Stimulated activated CD8-positive, alpha-beta memory T cell treated with anti-CD3 and anti-CD28 coated beads, Interleukin-15, amount 100 ng/mL, for 4 hours (primary cell): ENCODE data around the gene DNAJC11.
"Not testable (repeated sequence)": the region's sequence is repeated elsewhere in the genome, so short reads cannot be mapped to it uniquely, and the experiment has no call there.

ENCODE experiments used
- DNase-seq, 2 donors: peaks; one replicate each; pipeline ENCODE4 v3.0.0-alpha.2; 2020; ENCODE audit warnings: low read depth in 2 of 2

DNAJC11 gene, protein sequence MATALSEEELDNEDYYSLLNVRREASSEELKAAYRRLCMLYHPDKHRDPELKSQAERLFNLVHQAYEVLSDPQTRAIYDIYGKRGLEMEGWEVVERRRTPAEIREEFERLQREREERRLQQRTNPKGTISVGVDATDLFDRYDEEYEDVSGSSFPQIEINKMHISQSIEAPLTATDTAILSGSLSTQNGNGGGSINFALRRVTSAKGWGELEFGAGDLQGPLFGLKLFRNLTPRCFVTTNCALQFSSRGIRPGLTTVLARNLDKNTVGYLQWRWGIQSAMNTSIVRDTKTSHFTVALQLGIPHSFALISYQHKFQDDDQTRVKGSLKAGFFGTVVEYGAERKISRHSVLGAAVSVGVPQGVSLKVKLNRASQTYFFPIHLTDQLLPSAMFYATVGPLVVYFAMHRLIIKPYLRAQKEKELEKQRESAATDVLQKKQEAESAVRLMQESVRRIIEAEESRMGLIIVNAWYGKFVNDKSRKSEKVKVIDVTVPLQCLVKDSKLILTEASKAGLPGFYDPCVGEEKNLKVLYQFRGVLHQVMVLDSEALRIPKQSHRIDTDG

DNA sequence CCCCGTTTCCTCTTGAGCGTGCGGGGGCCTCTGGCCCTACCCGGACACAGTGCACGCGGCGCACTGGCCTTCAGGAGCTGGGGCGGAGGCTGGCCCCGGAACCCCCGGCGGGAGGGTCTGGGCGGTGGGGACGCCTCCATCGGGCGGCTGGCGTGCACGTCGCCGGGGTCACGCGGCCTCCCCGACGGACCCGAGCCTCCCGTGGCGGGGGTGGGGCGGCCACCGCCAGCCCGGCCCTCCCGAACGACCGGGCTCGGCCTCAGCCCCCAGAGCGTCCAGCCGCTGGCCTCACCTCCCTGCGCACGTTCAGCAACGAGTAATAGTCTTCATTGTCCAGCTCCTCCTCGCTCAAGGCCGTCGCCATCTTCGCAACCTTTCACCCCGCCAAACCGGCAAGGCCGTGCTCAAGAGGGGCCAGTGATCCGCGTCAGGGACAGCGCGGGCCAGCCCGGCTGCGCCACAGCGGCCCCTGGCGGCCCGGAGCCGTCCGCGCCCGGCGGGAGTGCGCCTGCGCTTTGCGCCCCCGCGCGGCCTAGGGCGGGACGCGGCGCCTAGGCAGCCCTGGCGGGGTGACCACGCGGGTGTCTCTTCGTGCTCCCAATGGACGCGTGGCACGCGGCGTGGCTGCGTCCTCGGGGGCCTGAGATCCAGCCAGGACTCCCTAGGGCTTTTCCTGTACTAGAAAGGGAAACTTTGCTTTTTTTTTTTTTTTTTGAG, at the start of gene DNAJC11:
Gene DNAJC11 (minus strand): TSS at position 380 of the 717 bp plus-strand sequence. CDS start 16 bp downstream, at position 364.
- peak; percentile 76 to 84 for DNase-seq

DNA sequence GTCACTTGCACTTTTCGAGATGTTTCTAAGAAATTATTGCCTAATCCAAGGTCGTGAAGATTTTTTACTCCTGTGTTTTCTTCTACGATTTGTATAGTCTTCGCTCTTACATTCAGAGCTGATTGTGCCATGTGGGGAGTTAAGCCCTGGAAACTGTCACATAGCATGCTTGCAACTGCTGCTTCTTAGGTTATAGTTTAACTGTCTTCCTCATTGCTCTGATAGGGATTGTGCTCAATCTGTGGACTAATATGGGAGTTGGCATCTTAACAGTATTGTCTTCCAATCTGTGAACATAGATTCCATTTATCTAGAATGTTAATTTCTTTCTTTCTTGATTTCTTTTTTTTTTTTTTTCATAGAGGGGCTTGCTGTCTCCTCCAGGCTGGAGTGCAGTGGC, 48.9 kb upstream of the DNAJC11 start:
- no peak for DNase-seq

DNA sequence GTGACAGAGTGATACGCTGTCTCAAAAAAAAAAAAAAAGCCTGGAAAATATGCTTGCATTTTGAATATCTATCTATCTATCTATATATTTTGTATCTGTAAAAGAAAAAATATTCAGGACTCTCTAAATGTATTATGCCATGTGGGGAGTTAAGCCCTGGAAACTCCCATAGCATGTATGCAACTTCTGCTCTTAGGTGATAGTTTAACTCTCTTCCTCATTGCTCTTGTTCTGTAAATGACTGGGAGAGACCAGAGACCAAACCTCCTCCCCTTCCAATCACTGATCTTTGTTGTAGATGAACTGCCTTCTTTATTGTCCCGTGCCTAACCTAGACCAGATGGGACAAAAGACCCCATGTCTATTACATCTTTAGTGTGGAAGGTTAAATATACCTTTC, 46.1 kb upstream of the DNAJC11 start:
- DNase-seq, result no peak

DNA sequence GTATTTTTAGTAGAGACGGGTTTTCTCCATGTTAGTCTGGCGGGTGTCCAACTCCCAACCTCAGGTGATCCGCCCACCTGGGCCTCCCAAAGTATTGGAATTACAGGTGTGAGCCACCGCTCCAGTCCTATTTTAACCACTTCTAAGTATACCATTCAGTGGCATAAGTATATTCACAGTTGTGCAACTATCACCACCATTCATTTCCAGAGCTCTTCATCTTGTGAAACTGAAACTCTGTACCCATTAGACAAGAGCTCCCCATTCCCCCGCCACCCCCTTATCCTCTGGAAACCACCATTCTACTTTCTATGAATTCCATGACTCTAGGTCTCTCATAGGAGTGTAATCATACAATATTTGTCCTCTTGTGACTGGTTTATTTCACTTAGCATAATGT, 43.5 kb upstream of the DNAJC11 start:
- DNase-seq, result no peak

DNA sequence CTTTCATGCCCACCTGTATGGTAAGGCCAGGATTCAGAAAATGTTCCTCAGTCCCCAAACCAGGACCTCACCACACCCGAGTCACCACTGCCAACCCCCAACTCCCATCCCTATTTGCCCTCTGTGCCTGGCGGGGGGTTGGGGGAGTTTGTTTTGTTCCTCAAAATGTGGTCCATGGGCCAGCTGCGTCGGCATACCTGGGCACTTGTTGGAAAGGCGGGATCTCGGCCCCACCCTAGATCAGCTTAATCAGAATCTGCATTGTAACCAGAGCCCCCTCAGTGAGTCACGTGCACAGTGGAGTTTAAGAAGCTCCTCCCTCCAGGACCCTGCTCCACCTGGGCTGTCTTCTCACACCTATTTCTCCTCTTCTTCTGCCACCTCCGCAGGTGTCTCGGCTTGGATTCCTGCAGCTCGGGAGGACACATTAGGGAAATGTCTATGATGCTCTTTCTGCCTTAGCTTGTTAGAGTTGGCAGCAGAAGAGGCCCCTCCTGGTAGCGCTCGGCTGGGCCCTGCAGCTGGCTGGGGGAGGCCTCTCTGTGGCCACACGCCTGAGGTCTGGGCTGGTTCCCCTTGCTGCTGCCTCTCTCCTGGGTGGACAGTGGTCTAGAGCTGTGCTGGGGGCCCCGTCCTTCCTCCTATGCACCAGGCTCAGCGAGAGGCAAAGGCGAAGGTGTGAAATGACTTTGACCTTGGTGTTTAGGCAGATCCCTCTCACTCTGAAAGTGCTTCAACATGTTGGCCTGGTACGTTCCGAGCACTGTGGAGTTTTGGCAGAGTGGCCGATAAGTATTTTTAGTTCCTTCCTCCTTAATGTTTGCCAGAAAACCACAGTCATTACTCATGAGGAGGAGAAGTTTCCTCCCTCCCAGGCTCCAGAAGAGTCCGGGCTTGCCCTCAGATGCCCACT, 41.8 kb upstream of the DNAJC11 start:
- DNase-seq, result no peak

DNA sequence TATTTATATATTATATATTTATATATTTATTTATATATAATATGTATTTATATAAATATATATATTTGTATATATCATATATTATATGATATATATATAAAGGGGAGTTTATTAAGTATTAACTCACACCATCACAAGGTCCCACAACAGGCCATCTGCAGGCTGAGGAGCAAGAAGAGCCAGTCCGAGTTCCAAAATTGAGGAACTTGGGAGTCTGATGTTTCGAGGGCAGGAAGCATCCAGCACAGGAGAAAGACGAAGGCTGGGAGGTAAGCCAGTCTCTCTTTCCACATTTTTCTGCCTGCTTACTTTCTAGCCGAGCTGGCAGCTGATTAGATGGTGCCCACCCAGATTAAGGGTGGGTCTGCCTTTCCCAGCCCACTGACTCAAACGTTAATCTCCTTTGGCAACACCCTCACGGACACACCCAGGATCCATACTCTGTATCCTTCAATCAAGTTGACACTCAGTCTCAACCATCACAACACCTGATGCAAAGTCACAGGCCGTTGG, 41.1 kb upstream of the DNAJC11 start:
- not testable (repeated sequence) for DNase-seq

DNA sequence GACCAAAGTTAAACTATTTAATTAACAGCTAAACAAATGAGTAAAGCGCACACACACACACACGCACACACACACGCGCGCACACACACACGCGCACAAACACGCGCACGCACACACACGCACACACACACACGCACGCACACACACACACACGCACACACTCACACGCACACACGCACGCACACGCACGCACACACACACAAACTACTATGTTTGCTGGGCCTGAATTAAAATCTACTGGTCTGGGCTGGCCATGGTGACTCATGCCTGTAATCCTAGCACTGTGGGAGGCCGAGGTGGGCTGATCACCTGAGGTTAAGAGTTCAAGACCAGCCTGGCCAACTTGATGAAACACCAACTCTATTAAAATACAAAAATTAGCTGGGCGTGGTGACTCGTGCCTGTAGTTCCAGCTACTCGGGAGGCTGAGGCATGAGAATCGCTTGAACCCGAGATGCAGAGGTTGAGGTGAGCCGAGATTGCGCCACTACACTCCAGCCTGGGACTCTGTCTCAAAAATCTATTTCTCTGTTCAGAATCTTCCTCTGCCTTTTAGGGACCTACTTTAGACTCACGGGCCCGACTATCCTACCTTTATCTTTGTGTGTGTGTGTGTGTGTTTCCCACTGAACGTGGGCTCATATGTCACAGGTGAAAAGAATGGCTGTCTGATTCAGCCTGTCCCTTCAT, 37.5 kb upstream of the DNAJC11 start:
- no peak for DNase-seq

DNA sequence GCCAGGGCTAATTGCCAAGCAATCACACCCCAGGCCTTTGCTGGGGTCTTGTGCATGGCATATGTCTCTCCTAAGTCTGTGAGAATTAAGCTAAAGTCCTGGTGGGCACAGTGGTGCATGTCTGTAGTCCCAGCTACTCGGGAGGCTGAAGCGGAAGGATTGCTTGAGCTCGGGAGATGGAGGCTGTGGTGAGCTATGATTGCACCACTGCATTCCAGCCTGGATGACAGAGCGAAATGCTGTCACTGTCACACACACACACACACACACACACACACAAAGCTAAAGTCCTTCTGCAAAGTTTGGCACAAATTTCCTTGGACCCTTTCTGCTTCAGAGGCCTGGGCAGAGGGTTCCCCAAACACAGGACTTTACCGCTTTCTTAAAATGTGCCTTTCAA, 31.3 kb upstream of the DNAJC11 start:
- no peak for DNase-seq

DNA sequence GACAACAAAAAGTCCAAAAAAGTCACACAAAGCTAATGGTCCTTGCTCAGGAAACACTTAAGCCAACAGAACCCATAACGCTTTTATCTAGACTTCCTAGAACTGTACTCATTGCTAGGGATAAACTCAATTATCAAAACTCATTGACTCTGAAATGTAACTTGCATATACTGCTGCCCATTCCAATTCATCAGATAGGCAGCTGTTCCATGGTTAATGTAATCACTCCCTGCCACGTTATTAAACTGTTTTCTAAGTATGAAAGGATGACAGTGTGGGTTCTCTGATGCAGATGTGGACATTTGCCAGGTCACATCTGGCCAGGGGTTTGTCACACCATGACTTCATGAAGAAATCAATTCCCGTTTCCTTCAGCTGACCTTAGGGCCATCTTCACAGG, 30.3 kb upstream of the DNAJC11 start:
- DNase-seq, result no peak

DNA sequence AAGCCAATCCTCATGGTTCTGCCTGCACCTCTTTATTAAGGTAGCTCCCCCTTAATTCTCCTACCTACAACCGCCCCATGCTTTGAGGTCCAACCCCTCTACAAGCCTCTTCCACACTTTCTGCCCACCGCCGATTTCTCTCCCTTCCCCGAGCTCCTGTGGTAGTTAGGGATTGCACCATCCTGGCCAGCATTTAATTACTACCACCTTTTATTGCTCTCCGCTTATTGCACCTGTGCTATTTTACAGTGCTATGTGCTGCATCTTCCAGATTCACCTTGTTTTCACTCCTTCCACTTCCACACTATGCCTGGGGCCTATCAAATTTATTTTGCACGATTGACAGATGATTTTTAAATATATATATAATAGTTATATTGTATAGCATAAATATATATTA, 29.3 kb upstream of the DNAJC11 start:
- DNase-seq, result no peak

DNA sequence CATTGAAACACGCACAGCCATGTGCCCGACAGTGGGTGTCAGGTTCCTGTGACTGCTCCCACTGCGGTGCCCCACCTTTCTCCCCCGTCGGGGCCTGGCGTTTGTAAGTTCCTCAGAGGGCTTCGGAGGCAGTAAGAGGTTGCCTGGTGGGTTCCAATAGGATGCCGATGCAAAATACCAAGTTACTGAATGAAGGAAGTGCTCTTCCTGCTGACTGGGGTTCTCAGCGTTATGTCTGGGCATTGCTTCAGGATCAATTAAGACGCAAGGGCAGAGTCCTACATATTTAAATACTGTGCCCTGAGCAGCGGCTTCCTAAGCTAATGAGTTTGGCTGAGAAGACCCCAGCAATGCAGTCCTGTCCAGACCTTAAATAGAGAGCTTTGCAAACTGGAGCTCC, 28.9 kb upstream of the DNAJC11 start:
- DNase-seq, result no peak

DNA sequence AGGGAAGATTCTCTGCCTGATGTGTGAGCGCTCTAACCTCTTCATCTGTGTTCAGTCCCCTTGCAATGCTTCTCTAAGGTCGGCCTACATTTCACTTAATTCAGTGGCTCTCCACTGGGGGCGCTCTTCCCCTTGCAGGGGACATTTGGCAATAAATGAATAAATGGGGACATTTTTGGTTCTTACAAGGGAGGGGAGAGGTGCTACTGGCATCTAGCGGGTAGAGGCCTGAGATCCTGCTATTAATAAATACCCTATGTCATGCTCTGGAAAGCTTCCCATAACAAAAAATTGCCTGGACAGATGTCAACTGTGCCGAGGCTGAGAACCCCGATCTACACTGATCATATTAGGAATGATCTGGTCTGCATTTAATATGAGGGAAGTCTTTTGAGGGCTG, 25.9 kb upstream of the DNAJC11 start:
- no peak for DNase-seq

DNA sequence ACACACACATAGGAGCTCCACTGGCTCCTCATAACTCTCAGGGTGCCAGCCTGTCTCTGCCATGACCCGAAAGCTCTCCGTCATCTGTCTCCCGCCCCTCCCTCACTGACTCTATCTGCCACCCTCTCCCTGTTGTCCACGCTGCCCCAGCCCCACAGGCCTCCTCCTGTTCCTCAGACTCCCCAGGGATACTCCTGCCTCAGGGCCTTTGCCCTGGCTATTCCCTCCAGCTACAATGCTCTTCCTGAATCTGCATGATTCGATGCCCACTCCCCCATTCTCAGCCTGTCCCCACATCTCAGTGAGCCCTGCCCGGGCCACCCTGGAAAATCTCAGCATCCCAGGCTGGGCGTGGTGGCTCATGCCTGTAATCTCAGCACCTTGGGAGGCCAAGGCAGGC, 24.6 kb upstream of the DNAJC11 start:
- no peak for DNase-seq

DNA sequence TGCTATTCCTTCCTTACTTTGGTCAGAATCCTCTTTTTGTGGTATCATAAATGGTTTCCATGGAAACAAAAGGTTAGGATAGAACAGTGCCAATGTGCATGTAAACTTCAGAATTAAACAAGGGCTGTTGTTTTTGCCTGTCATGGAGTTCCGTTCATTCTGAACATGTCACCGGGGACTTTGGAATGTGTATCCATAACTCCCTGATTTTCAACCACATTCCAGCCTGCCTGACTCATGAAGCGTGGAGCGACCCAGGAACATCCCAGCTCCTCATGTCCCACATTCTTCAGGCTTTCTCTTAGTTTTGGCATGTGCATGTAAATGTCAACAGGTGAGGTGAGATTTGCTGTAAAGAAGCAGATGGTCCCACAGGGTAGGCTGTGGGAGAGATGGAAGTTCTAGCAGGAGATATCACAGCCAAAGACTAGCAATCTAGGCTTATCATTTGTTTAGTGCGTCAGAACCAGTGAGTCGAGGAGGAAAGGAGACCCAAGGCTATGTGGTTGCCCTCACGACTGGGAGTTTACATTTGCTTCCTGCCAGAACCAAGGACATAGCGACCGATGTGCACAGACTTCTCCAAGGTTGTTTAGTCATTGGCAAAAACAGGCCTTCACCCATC, 23.0 kb upstream of the DNAJC11 start:
- no peak for DNase-seq

DNA sequence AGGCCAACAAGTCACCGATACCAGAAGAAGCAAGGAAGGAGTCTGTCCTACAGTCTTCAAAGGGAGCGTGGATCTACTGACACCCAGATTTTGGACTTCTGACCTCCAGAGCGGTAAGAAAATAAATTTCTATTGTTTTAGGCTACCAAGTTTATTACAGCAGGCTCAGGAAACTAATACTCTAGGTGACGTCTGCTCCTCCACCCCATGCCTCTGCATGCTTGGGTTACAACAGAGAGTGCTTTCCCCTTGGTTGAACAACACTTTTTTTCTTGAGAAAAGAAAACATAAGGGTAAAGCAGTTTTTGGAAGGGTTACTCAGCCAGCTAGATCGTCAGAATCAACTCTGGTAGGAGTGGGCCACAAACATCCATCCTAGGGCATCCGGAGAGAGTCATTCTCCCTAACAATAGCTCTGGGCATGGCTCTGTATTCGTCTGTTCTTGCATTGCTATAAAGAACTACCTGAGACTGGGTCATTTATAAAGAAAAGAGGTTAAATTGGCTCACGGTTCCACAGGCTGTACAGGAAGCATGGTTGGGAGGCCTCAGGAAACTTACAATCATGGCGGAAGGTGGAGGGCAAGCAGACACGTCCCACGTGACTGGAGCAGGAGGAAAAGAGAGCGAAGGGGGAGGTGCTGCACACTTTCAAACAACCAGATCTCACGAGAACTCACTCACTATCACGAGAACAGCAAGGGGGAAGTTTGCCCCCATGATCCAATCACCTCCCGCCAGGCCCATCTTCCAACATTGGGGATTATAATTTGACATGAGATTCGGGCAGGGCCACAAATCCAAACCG, 22.2 kb upstream of the DNAJC11 start:
- no peak for DNase-seq

DNA sequence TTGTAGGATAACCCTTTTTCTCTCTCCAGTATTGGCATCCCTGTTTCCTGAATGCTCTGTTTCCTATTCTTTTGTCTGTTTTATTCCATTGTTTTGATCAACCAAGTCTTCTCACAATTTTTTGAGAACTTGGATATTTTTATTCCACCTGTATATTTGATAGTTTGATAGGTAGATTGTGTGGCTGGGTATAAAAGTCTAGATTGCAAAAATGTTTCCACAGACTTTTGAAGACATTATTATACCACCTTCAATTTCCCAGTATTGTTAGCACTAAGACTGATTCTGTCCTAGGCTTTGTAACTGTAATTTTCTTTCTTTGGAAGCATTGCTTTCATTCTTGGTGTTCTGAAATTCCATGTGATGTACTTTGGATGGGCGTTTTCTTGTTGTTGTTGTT, 9.6 kb upstream of the DNAJC11 start:
- no peak for DNase-seq

DNA sequence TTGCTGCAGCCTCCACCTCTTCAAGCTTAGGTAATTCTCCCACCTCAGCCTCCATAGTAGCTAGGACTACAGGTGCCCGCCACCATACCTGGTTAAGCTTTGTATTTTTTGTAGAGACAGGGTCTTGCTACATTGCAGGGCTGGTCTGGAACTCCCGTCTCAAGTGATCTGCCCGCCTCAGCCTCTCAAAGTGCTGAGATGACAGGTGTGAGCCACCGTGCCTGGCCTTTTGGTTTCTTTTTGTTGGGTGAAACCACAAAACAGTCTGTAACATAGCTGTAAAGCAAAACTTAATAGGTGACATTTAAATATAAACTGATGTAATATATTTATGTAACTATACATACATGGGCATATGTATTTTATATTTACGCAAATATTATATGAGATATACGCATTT, 3.1 kb upstream of the DNAJC11 start:
- DNase-seq, result no peak

DNA sequence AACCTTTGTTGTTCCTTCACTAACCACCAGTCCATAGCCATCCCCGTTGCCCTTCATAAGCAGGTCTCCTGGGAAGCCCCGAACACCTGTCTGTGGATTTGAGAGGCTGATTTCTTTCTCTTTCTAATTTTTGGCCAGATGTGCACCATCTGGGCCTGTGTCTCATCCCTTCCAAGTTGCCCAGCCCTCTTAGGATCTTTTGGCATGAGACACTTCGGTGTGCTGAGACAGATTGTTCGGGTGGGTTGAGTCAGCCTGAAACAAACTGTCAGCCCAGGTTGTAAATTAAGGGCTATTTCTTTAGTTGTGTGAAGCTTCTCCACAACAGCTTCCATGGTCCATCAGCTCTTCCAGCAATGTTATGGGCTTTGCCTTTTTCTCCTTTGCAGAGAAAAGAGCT, 1.4 kb upstream of the DNAJC11 start:
- DNase-seq, result no peak

DNA sequence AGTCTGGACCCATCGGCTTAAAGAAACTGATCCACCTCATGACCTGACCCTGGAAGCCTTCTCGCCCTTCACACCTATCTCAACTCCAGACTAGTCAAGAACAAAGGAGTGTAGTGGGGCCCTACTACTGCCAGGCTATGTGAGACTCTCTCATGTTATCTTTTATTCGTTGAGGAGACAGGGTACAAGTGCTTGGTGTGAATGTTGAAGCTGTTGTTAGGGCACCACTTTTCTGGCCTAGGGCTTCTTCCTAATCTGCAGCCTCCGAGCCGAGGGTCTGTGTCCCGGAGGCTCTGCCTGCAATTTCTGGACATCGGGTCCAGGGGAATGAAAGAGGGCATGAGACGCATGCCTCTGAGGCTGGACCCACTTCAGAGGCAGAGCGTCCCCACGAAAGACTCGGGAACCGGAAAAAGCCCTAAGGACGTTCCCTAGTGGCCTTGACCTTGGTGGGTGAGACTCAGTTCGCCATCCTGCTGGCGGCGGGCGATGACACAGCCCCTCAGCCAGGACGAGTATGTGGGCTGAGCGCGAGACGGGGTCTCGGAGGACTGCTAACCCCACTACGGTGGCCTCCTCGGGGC, 671 bp downstream of the DNAJC11 start:
- DNase-seq, result no peak
